Body of pancreas (tissue), 4 donors: ENCODE results near the gene GPR156. TPM values are rescaled to one million over a fixed set of nuclear protein-coding genes. Genes with fewer than 3 reads are reported as not detected.

ENCODE experiments used
- ATAC-seq: fragments of 150-250 bp; one replicate; pipeline ENCODE4 v1.9.1; 2016
- DNase-seq, 4 donors: peaks; one replicate each; pipeline ENCODE4 v3.0.0-alpha.2; 2019
- H3K27ac ChIP-seq, 4 donors: fragments of 200-600 bp; sonication (generic); 1 replicate in 3 of 4; 2 replicates in 1 of 4; pipeline versions ENCODE4 v1.5.1 to v1.6.1; 2016 to 2019; ENCODE audit warnings: mild to moderate bottlenecking in 1 of 4, mixed read lengths in 1 of 4, moderate library complexity in 1 of 4
- H3K27me3 ChIP-seq, 2 donors: fragments of 200-600 bp; sonication (generic); one replicate each; pipeline ENCODE4 v1.6.0; 2016; ENCODE audit warnings: mild to moderate bottlenecking in 1 of 2
- H3K36me3 ChIP-seq, 2 donors: fragments of 200-600 bp; sonication (generic); replicated peaks in 1 of 2; 2 replicates each; pipeline ENCODE4 v1.5.1; 2016; ENCODE audit warnings: low read depth in 2 of 2; ENCODE audit not compliant: insufficient read depth in 1 of 2
- H3K4me1 ChIP-seq: fragments of 200-600 bp; sonication (generic); one replicate; pipeline ENCODE4 v1.6.0; 2016
- H3K4me3 ChIP-seq, 2 donors: fragments of 200-600 bp; sonication (generic); 1 replicate in 1 of 2; 2 replicates in 1 of 2; pipeline ENCODE4 v1.5.1; 2016 to 2019
- H3K9me3 ChIP-seq, 3 donors: fragments of 200-600 bp; sonication (generic); 1 replicate in 2 of 3; 2 replicates in 1 of 3; pipeline ENCODE4 v1.5.1; 2016
- CTCF ChIP-seq, 7 experiments: fragments of 450-650 bp in 4 of 7; fragments of 200-600 bp in 3 of 7; sonication (generic) in 3 of 7; IDR thresholded peaks; one replicate each; pipeline ENCODE4 v1.5.1; 2016 to 2019; ENCODE audit warnings: antibody characterized with exemption in 7 of 7
- POLR2A ChIP-seq, 3 donors: fragments of 450-650 bp; IDR thresholded peaks; one replicate each; pipeline ENCODE4 v1.6.1; 2016; ENCODE audit warnings: antibody characterized with exemption in 3 of 3, mild to moderate bottlenecking in 2 of 3
- WGBS, 2 donors: methylation state at CpG; one replicate each; pipeline ENCODE4 v1.1.5; 2017; 5-methylcytosine and 5-hydroxymethylcytosine counted together
- intact Hi-C: fragments of 100-400 bp; cut with DNase I; formaldehyde crosslinking; loops from one replicate; pipeline ENCODE4 v1.15.1; 2023
- total RNA-seq, 2 donors: library from RNA; depleted of rRNA; stranded (reverse); fragments of >200 nt; gene quantifications; one replicate each; pipeline ENCODE4 v1.1.0, GENCODE V29; 2016

Gene GPR156
- total RNA-seq, 2 donors from 2014 or later, result not detected

DNA sequence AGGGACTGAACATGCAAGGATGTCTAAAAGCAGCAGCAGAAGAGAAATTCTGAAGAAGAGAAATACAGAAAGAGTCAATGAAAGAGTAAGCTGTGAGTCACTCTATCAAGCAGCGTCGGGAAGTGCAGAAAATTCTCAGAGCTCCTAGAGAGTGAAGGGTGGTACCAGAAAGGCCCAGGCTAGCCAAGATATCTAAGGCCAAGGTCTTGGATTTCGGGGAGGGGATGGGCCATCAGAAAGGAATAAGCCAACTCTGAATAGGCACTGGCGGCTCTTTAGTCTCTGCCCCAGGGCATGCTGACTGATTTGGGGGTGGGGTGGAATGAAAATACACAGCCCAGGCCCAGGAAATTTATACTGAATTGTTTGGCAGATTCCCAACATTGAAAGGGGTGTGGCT, 70.8 kb downstream of the GPR156 start:
- H3K27ac ChIP-seq, result no peak overlapping the region
- WGBS, 2 donors, result 73 to 74% methylated on average over 4 of the region's 4 CpGs

DNA sequence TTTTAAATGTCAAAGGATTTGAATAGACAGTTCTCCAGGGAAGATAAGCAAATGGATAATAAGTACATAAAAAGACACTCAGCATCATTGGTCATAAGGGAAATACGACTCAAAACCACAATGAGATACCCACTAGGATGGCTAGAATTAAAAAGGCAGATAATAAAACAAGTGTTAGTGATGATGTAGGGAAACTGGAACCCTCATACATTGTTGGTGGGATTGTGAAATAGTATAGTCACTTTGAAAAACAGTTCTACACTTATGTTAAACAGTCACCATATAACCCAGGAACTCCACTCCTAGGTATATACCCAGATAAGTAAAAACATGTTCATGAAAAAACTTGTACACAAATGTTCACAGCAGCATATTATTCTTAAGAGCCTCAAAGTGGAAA, 72.5 kb downstream of the GPR156 start:
- no peak overlapping the region for H3K4me3 ChIP-seq
- H3K36me3 ChIP-seq, result no peaks in the 10 kb centered on the region
- no peaks in the 10 kb centered on the region for H3K27me3 ChIP-seq
- WGBS, 2 donors, result 69 to 86% methylated on average over 1 of the region's 1 CpG
- DNase-seq, result no peak
- no peak for TF ChIP-seq POLR2A (IDR thresholded peaks at IDR 0.05)
- TF ChIP-seq CTCF (IDR thresholded peaks at IDR 0.05), result no peak
- ATAC-seq, result no peak
- no peaks in the 10 kb centered on the region for H3K9me3 ChIP-seq
- intact Hi-C loops, result no loop called here
- no peaks in the 10 kb centered on the region for H3K4me1 ChIP-seq
- H3K27ac ChIP-seq, result no peak overlapping the region

More for the DNA sequence above, 70.8 kb downstream of the GPR156 start:
- DNase-seq (no peak), ATAC-seq (no peak)
- H3K9me3 ChIP-seq, result no peaks in the 10 kb centered on the region
- no peak overlapping the region for H3K4me3 ChIP-seq
- TF ChIP-seq CTCF (IDR thresholded peaks at IDR 0.05) (no peak), POLR2A (IDR thresholded peaks at IDR 0.05) (no peak)
- no peaks in the 10 kb centered on the region for H3K27me3 ChIP-seq
- no peaks in the 10 kb centered on the region for H3K36me3 ChIP-seq
- intact Hi-C loops, result no loop called here
- no peaks in the 10 kb centered on the region for H3K4me1 ChIP-seq

- no peaks in the 10 kb centered on the region for H3K36me3 ChIP-seq
- H3K27ac ChIP-seq, result no peak overlapping the region
- DNase-seq, result no peak
- H3K9me3 ChIP-seq, result no peaks in the 10 kb centered on the region
- intact Hi-C loops, result no loop called here
- H3K4me1 ChIP-seq, result no peaks in the 10 kb centered on the region
- no peak for ATAC-seq
- TF ChIP-seq POLR2A (IDR thresholded peaks at IDR 0.05) (no peak), CTCF (IDR thresholded peaks at IDR 0.05) (no peak)
- H3K4me3 ChIP-seq, result no peak overlapping the region
- WGBS, 2 donors, result 63% methylated on average over 1 of the region's 1 CpG
- no peaks in the 10 kb centered on the region for H3K27me3 ChIP-seq
These were observed 75.6 kb downstream of the GPR156 start for GRCh38 chr3:120209425-120209824.

- no peaks in the 10 kb centered on the region for H3K36me3 ChIP-seq
- no peak overlapping the region for H3K4me3 ChIP-seq
- no peak overlapping the region for H3K27ac ChIP-seq
- H3K4me1 ChIP-seq, result peaks cover 9% of the 10 kb centered on the region
- DNase-seq (no peak), ATAC-seq (no peak)
- intact Hi-C loops, result no loop called here
- 83 to 85% methylated on average over 5 of the region's 5 CpGs for WGBS, 2 donors
- no peaks in the 10 kb centered on the region for H3K27me3 ChIP-seq
- TF ChIP-seq CTCF (IDR thresholded peaks at IDR 0.05) (no peak), POLR2A (IDR thresholded peaks at IDR 0.05) (no peak)
- no peaks in the 10 kb centered on the region for H3K9me3 ChIP-seq
These were observed 80.7 kb downstream of the GPR156 start for GRCh38 chr3:120204338-120204737.

GRCh38 chr3:120203621-120204020, 81.4 kb downstream of the GPR156 start:
- no peak overlapping the region for H3K4me3 ChIP-seq
- intact Hi-C loops, result no loop called here
- no peak for ATAC-seq
- H3K27ac ChIP-seq, result no peak overlapping the region
- TF ChIP-seq CTCF (IDR thresholded peaks at IDR 0.05), result no peak
- TF ChIP-seq POLR2A (IDR thresholded peaks at IDR 0.05), result no peak
- DNase-seq, result no peak
- no peaks in the 10 kb centered on the region for H3K36me3 ChIP-seq
- H3K9me3 ChIP-seq, result no peaks in the 10 kb centered on the region
- 84 to 86% methylated on average over 7 of the region's 7 CpGs for WGBS, 2 donors
- H3K4me1 ChIP-seq, result peaks cover 9% of the 10 kb centered on the region
- H3K27me3 ChIP-seq, result no peaks in the 10 kb centered on the region
